ENCODE data around the gene PHOSPHO1.

GRCh38 chr17:49214676-49215360 lies 15.8 kb downstream of the PHOSPHO1 start:
- no peak for TF ChIP-seq POLR2A (IDR thresholded peaks at IDR 0.05; ENCODE audit: low read length)
- no peak for TF ChIP-seq RAD21 (conservative IDR thresholded peaks at IDR 0.05 in 1 of 2, IDR thresholded peaks at IDR 0.05 in 1 of 2)
- no peak for TF ChIP-seq CTCF (IDR thresholded peaks at IDR 0.05)
- no peak for TF ChIP-seq EP300 (IDR thresholded peaks at IDR 0.05)
- TF ChIP-seq CHD4 (IDR thresholded peaks at IDR 0.05; ENCODE audit: borderline replicate concordance), result no peak
- TF ChIP-seq ELK1 (IDR thresholded peaks at IDR 0.05; ENCODE audit: low read depth, low read length), result no peak
- TF ChIP-seq POLR2AphosphoS2 (conservative IDR thresholded peaks at IDR 0.05; ENCODE audit: low read length), result no peak
- no peak for TF ChIP-seq CHD2 (IDR thresholded peaks at IDR 0.05; ENCODE audit: low read length, partially characterized antibody)
- TF ChIP-seq MAFK (IDR thresholded peaks at IDR 0.05; ENCODE audit: partially characterized antibody), result no peak
- TF ChIP-seq NR3C1 (IDR thresholded peaks at IDR 0.05), result no peak
- no peak for TF ChIP-seq BHLHE40 (IDR thresholded peaks at IDR 0.05; ENCODE audit: low read depth, low read length)
- TF ChIP-seq PBX3 (IDR thresholded peaks at IDR 0.05), result no peak
- TF ChIP-seq CEBPB (IDR thresholded peaks at IDR 0.05), result no peak
